HepG2 (cell line): ENCODE measurements around the gene ZNF277. TPM values are rescaled to one million over a fixed set of nuclear protein-coding genes. Genes with fewer than 3 reads are reported as not detected.
A peak's percentile ranks its signal among the peaks of the same experiment; 100 is the strongest.

Experiments
- ATAC-seq: fragments of 200-7000 bp; cut with Tn5 transposase; 3 replicates; pipeline ENCODE4 v1.9.1; 2020; ENCODE audit warnings: mild to moderate bottlenecking, moderate library complexity
- BruUV-seq: library from RNA; stranded (reverse); fragments of 400-500 nt; replicated peaks from 2 replicates; lab custom pipeline; 2021; lab: Mats Ljungman, UMichigan
- CTCF ChIA-PET: fragments of 300-600 bp; formaldehyde crosslinking; extraction: SDS; loops from one replicate; lab custom pipeline; 2021; ENCODE audit warnings: low total read pairs, inconsistent platforms, low intra/inter-chr PET ratio; lab: Yijun Ruan, JAX
- POLR2A ChIA-PET: fragments of 350-600 bp; sonication (Branson Sonifier 250); formaldehyde crosslinking; loops from one replicate; lab custom pipeline; 2020; ENCODE audit warnings: antibody characterized with exemption, inconsistent platforms; lab: Yijun Ruan, JAX
- DNase-seq: peaks from one replicate; pipeline ENCODE4 v3.0.0-alpha.2; 2015; ENCODE audit warnings: low spot score
- FAIRE-seq: peaks from 3 replicates; lab custom pipeline; 2011; peaks lifted over from hg19 to GRCh38; lab: Jason Lieb, UNC
- H2AFZ ChIP-seq: one replicate; pipeline ENCODE4 v1.6.1; 2011; ENCODE audit warnings: low read length, inconsistent platforms
- H3K27ac ChIP-seq: fragments of 300-600 bp; 3 replicates; pipeline ENCODE4 v1.8.0; 2011; ENCODE audit warnings: mixed run types, mild to moderate bottlenecking, mixed read lengths, low read length, inconsistent platforms; ENCODE audit not compliant: insufficient read depth; ENCODE audit errors: extremely low read length
- H3K27me3 ChIP-seq, 2 experiments: fragments of 200-600 bp in 1 of 2; 2 replicates in 1 of 2; 3 replicates in 1 of 2; pipeline versions ENCODE4 v1.6.0 to v1.8.0; 2011; ENCODE audit warnings: low read length in 2 of 2, mild to moderate bottlenecking in 2 of 2, moderate library complexity in 2 of 2, inconsistent platforms in 1 of 2; ENCODE audit not compliant: insufficient read depth in 2 of 2, control insufficient read depth in 1 of 2
- H3K36me3 ChIP-seq, 2 experiments: fragments of 200-600 bp in 1 of 2; replicated peaks in 1 of 2; 2 replicates in 1 of 2; 3 replicates in 1 of 2; pipeline versions ENCODE4 v1.5.1 to v1.8.0; 2011; ENCODE audit warnings: low read length in 2 of 2, inconsistent platforms in 1 of 2; ENCODE audit not compliant: insufficient read depth in 2 of 2, control insufficient read depth in 1 of 2
- H3K4me1 ChIP-seq: 2 replicates; pipeline ENCODE4 v1.5.1; 2012; ENCODE audit warnings: low read length, inconsistent platforms; ENCODE audit not compliant: insufficient read depth
- H3K4me2 ChIP-seq: 2 replicates; pipeline ENCODE4 v1.6.0; 2011; ENCODE audit warnings: low read depth, low read length, inconsistent platforms
- H3K4me3 ChIP-seq, 3 experiments: fragments of 200-600 bp in 1 of 3; sonication (generic), shearing (Covaris generic) in 1 of 3; replicated peaks in 1 of 3; 2 replicates each; pipeline ENCODE4 v1.5.1; 2011 to 2016; ENCODE audit warnings: low read length in 3 of 3, inconsistent platforms in 2 of 3, low read depth in 2 of 3, mild to moderate bottlenecking in 2 of 3, control low read depth in 1 of 3, mixed read lengths in 1 of 3; ENCODE audit not compliant: insufficient read depth in 1 of 3
- H3K79me2 ChIP-seq: one replicate; pipeline ENCODE4 v1.6.1; 2011; ENCODE audit warnings: low read length, inconsistent platforms; ENCODE audit not compliant: insufficient read depth
- H3K9ac ChIP-seq: 2 replicates; pipeline ENCODE4 v1.6.0; 2011; ENCODE audit warnings: mild to moderate bottlenecking, low read depth, low read length, inconsistent platforms; ENCODE audit not compliant: insufficient read depth
- H3K9me3 ChIP-seq: 2 replicates; pipeline ENCODE4 v1.5.1; 2012; ENCODE audit warnings: mild to moderate bottlenecking, low read length
- H4K20me1 ChIP-seq: 2 replicates; pipeline ENCODE4 v1.6.0; 2011; ENCODE audit warnings: inconsistent platforms, mild to moderate bottlenecking, low read length, moderate library complexity; ENCODE audit not compliant: insufficient read depth
- CHD2 ChIP-seq: IDR thresholded peaks from 2 replicates; pipeline ENCODE4 v1.6.1; 2011; ENCODE audit warnings: low read depth, low read length, improper control_type of control experiment
- EP300 ChIP-seq, 3 experiments: sonication (generic) in 1 of 3; formaldehyde crosslinking in 1 of 3; IDR thresholded peaks; 2 replicates each; pipeline versions ENCODE4 v1.5.1 to v1.6.1; 2011 to 2020; ENCODE audit warnings: low read depth in 2 of 3, low read length in 2 of 3, borderline replicate concordance in 1 of 3, improper control_type of control experiment in 1 of 3, mild to moderate bottlenecking in 1 of 3, missing genetic modification reagents in 1 of 3, moderate library complexity in 1 of 3
- MBNL3 ChIP-seq: fragments of 250-450 bp; sonication (Bioruptor Pico); conservative IDR thresholded peaks from 2 replicates; pipeline ENCODE4 v1.8.0; 2022; ENCODE audit warnings: mild to moderate bottlenecking, inconsistent platforms
- PHF5A ChIP-seq: IDR thresholded peaks from one replicate; pipeline ENCODE4 v1.6.1; 2018; ENCODE audit warnings: low read depth, missing genetic modification reagents; ENCODE audit not compliant: unreplicated experiment
- ZNF292 ChIP-seq: sonication (generic); formaldehyde crosslinking; IDR thresholded peaks from 2 replicates; pipeline ENCODE4 v1.8.1; 2022; ENCODE audit warnings: mild to moderate bottlenecking, low read depth, missing genetic modification reagents, borderline replicate concordance
- ZNF33B ChIP-seq: sonication (generic); formaldehyde crosslinking; IDR thresholded peaks from 2 replicates; pipeline ENCODE4 v1.5.1; 2020; ENCODE audit warnings: mild to moderate bottlenecking, missing genetic modification reagents
- ZNF674 ChIP-seq: sonication (generic); formaldehyde crosslinking; IDR thresholded peaks from 2 replicates; pipeline ENCODE4 v1.5.0; 2020; ENCODE audit warnings: low read depth, mild to moderate bottlenecking, missing genetic modification reagents
- WGBS: methylation state at CpG from one replicate; pipeline ENCODE4 v1.1.6; 2017; ENCODE audit warnings: low lambda C conversion rate; 5-methylcytosine and 5-hydroxymethylcytosine counted together
- in situ Hi-C: cut with HindIII; loops from 2 replicates; pipeline ENCODE4 v1.10.0; 2017; ENCODE audit warnings: low pct_unique_long_range_greater_than_20kb; ENCODE audit not compliant: extremely low pct_ligation_motif_present
- intact Hi-C: fragments of 100-400 bp; cut with micrococcal nuclease; formaldehyde crosslinking; loops from one replicate; pipeline ENCODE4 v1.10.0; 2022; ENCODE audit not compliant: unreplicated experiment
- polyA plus RNA-seq, 8 experiments: library from polyadenylated mRNA; depleted of rRNA in 3 of 8; stranded (reverse) in 7 of 8; unstranded in 1 of 8; fragments of >200 nt; fragmentation: Illumina TruSeq in 4 of 8; extraction: Trizol in 4 of 8; gene quantifications; 2 replicates each; pipeline versions ENCODE4 v1.2.1 to v1.2.3, GENCODE V29; 2011 to 2016; ENCODE audit warnings: low read depth in 4 of 8, missing spikeins in 1 of 8, mixed read lengths in 1 of 8; ENCODE audit not compliant: insufficient read depth in 1 of 8
- total RNA-seq, 5 experiments: library from RNA; depleted of rRNA; stranded (reverse); fragments of >200 nt; fragmentation: Illumina TruSeq; extraction: Trizol; gene quantifications; 2 replicates each; pipeline ENCODE4 v1.2.3, GENCODE V29; 2016; ENCODE audit warnings: low read depth in 1 of 5
- TF ChIP-seq, protein P1 (sequence below): sonication (generic); formaldehyde crosslinking; IDR thresholded peaks from 2 replicates; pipeline ENCODE4 v1.4.0; 2020; ENCODE audit warnings: missing genetic modification reagents
- TF ChIP-seq, protein P2 (sequence below): sonication (generic); formaldehyde crosslinking; IDR thresholded peaks from 2 replicates; pipeline ENCODE4 v1.4.0; 2020; ENCODE audit warnings: missing genetic modification reagents
- TF ChIP-seq, protein P3 (sequence below): sonication (generic); formaldehyde crosslinking; IDR thresholded peaks from 2 replicates; pipeline ENCODE4 v1.4.0; 2020; ENCODE audit warnings: missing genetic modification reagents, borderline replicate concordance
- TF ChIP-seq, protein P4 (sequence below): sonication (generic); formaldehyde crosslinking; IDR thresholded peaks from 2 replicates; pipeline ENCODE4 v1.4.0; 2020; ENCODE audit warnings: missing genetic modification reagents, mild to moderate bottlenecking, borderline replicate concordance

The ZNF277 gene
- total and polyA plus RNA-seq, 2 of the 13 experiments (the other 11 are each of a cell fraction or from before 2014, with no cell fraction given) = 29.1 to 30.1 TPM

DNA sequence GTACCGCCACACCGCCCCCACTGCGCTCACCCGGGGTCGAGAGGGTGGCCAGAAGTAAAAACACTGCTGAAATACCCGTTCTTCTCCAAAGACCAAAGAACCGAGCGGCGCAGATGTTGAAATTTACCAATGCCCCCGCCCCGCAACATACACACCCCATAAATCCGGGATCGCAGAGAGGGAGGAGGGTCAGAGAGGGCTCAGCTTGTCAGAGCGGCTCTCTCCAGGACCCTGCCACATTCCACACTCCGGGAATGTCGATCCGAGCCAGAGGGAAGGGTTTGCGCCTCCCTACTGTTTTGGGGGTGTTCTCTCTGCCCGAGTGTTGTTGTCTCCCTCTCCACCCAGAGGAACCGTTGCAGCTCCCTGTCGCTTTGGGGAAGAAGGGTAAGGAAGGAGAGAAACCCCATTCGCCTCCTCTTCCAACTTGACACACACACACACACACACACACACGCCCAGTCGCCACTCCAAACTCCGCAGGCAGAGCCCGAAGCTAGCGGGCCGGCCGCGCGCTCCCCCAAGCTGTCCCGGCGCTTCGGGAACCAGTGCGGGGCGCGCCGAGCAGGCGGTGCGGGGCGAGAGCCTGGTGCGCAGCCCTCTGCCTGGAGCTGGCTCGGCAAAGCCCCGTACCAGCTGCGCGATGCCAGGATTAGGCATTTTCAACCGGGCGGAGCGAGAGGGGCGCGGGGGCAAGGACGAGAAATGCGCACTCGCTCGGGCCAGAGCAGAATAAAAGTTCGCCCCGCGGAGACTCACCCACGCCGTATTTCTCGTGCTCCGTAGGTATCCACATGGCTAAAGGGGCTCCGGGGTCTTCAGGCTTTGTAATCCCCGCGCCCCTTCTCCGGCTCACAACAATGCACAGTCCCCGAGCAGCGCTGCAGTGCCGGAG, 905 bp upstream of the ZNF277 start:
- peak overlapping the region; percentile 73 to 96 (median 95) for H3K4me3 ChIP-seq
- peak overlapping the region; percentile 84 for H3K27ac ChIP-seq
- peak overlapping the region; percentile 81 for H3K4me2 ChIP-seq
- peak overlapping the region; percentile 45 for H2AFZ ChIP-seq
- peaks cover 84% of the 10 kb centered on the region for H3K79me2 ChIP-seq
- peak overlapping the region; percentile 82 for H3K9ac ChIP-seq
- DNase-seq (peak; percentile 48), ATAC-seq (peak; percentile 52), FAIRE-seq (no peak)
- 0% methylated on average over 21 of the region's 69 CpGs for WGBS
- peaks cover 57% of the 10 kb centered on the region for H3K4me1 ChIP-seq
- intact Hi-C loops (loop anchor here (1.0 to 10.0 kb wide), 11 partner anchors 45 to 443 kb away; partner anchors contain the start of gene IFRD1), in situ Hi-C loops (no loop called here)
- no peaks in the 10 kb centered on the region; a peak in 1 of 5 replicates for H3K27me3 ChIP-seq
- ChIA-PET CTCF (no interaction called here), POLR2A (interaction anchor here (0.7 to 3.8 kb wide), 6 partner anchors 12 to 275 kb away, joined by 3 to 27 read pairs (median 4); partner anchors contain the start of gene IFRD1)
- H3K36me3 ChIP-seq = no peaks in the 10 kb centered on the region
- H4K20me1 ChIP-seq = no peaks in the 10 kb centered on the region
- no peaks in the 10 kb centered on the region for H3K9me3 ChIP-seq
- BruUV-seq = no TSS peak
- TF ChIP-seq ZNF33B (CRISPR knock-in tag) (no peak), PHF5A (CRISPR knock-in tag) (no peak), EP300 (IDR thresholded peaks at IDR 0.05; ENCODE audit: low read depth in 2 of 2, low read length in 2 of 2) (no peak), EP300 (CRISPR knock-in tag; IDR thresholded peaks at IDR 0.05; ENCODE audit: borderline replicate concordance) (no peak), MBNL3 (CRISPR knock-in tag) (no peak), ZNF292 (CRISPR knock-in tag) (peak; percentile 24), ZNF674 (no peak), CHD2 (no peak)
- TF ChIP-seq, protein P1, sequence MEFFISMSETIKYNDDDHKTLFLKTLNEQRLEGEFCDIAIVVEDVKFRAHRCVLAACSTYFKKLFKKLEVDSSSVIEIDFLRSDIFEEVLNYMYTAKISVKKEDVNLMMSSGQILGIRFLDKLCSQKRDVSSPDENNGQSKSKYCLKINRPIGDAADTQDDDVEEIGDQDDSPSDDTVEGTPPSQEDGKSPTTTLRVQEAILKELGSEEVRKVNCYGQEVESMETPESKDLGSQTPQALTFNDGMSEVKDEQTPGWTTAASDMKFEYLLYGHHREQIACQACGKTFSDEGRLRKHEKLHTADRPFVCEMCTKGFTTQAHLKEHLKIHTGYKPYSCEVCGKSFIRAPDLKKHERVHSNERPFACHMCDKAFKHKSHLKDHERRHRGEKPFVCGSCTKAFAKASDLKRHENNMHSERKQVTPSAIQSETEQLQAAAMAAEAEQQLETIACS (CRISPR knock-in tag) = no peak
- TF ChIP-seq, protein P2, sequence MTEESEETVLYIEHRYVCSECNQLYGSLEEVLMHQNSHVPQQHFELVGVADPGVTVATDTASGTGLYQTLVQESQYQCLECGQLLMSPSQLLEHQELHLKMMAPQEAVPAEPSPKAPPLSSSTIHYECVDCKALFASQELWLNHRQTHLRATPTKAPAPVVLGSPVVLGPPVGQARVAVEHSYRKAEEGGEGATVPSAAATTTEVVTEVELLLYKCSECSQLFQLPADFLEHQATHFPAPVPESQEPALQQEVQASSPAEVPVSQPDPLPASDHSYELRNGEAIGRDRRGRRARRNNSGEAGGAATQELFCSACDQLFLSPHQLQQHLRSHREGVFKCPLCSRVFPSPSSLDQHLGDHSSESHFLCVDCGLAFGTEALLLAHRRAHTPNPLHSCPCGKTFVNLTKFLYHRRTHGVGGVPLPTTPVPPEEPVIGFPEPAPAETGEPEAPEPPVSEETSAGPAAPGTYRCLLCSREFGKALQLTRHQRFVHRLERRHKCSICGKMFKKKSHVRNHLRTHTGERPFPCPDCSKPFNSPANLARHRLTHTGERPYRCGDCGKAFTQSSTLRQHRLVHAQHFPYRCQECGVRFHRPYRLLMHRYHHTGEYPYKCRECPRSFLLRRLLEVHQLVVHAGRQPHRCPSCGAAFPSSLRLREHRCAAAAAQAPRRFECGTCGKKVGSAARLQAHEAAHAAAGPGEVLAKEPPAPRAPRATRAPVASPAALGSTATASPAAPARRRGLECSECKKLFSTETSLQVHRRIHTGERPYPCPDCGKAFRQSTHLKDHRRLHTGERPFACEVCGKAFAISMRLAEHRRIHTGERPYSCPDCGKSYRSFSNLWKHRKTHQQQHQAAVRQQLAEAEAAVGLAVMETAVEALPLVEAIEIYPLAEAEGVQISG (CRISPR knock-in tag) = no peak
- TF ChIP-seq, protein P3, sequence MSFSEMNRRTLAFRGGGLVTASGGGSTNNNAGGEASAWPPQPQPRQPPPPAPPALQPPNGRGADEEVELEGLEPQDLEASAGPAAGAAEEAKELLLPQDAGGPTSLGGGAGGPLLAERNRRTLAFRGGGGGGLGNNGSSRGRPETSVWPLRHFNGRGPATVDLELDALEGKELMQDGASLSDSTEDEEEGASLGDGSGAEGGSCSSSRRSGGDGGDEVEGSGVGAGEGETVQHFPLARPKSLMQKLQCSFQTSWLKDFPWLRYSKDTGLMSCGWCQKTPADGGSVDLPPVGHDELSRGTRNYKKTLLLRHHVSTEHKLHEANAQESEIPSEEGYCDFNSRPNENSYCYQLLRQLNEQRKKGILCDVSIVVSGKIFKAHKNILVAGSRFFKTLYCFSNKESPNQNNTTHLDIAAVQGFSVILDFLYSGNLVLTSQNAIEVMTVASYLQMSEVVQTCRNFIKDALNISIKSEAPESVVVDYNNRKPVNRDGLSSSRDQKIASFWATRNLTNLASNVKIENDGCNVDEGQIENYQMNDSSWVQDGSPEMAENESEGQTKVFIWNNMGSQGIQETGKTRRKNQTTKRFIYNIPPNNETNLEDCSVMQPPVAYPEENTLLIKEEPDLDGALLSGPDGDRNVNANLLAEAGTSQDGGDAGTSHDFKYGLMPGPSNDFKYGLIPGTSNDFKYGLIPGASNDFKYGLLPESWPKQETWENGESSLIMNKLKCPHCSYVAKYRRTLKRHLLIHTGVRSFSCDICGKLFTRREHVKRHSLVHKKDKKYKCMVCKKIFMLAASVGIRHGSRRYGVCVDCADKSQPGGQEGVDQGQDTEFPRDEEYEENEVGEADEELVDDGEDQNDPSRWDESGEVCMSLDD (CRISPR knock-in tag) = no peak
- TF ChIP-seq, protein P4, sequence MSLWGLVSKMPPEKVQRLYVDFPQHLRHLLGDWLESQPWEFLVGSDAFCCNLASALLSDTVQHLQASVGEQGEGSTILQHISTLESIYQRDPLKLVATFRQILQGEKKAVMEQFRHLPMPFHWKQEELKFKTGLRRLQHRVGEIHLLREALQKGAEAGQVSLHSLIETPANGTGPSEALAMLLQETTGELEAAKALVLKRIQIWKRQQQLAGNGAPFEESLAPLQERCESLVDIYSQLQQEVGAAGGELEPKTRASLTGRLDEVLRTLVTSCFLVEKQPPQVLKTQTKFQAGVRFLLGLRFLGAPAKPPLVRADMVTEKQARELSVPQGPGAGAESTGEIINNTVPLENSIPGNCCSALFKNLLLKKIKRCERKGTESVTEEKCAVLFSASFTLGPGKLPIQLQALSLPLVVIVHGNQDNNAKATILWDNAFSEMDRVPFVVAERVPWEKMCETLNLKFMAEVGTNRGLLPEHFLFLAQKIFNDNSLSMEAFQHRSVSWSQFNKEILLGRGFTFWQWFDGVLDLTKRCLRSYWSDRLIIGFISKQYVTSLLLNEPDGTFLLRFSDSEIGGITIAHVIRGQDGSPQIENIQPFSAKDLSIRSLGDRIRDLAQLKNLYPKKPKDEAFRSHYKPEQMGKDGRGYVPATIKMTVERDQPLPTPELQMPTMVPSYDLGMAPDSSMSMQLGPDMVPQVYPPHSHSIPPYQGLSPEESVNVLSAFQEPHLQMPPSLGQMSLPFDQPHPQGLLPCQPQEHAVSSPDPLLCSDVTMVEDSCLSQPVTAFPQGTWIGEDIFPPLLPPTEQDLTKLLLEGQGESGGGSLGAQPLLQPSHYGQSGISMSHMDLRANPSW = no peak
